H9 (cell line): ENCODE data around the gene ISYNA1. TPM values are rescaled to one million over a fixed set of nuclear protein-coding genes. Genes with fewer than 3 reads are reported as not detected.

Source experiments
- DNase-seq: peaks from one replicate; pipeline ENCODE4 v3.0.0-alpha.2; 2017
- H2AFZ ChIP-seq: one replicate; pipeline ENCODE4 v1.6.1; 2013; ENCODE audit warnings: mild to moderate bottlenecking, low read length, control low read depth, moderate library complexity
- H2AK5ac ChIP-seq: 2 replicates; pipeline ENCODE4 v1.6.1; 2013; ENCODE audit warnings: low read length, control low read depth, mixed read lengths; ENCODE audit not compliant: insufficient read length
- H2BK120ac ChIP-seq: one replicate; pipeline ENCODE4 v1.6.1; 2013; ENCODE audit warnings: low read depth, mild to moderate bottlenecking, low read length, control low read depth, inconsistent platforms; ENCODE audit not compliant: poor library complexity, severe bottlenecking
- H2BK12ac ChIP-seq: 2 replicates; pipeline ENCODE4 v1.6.1; 2013; ENCODE audit warnings: low read length, control low read depth, mixed read lengths, low read depth; ENCODE audit not compliant: insufficient read length
- H2BK15ac ChIP-seq: 2 replicates; pipeline ENCODE4 v1.6.1; 2013; ENCODE audit warnings: low read depth, low read length, control low read depth
- H2BK20ac ChIP-seq: one replicate; pipeline ENCODE4 v1.6.1; 2013; ENCODE audit warnings: low read depth, mild to moderate bottlenecking, low read length, control low read depth, inconsistent platforms; ENCODE audit not compliant: poor library complexity, severe bottlenecking
- H2BK5ac ChIP-seq: 2 replicates; pipeline ENCODE4 v1.6.1; 2013; ENCODE audit warnings: low read length, control low read depth, mixed read lengths; ENCODE audit not compliant: insufficient read length
- H3K14ac ChIP-seq: 2 replicates; pipeline ENCODE4 v1.6.1; 2013; ENCODE audit warnings: low read length, control low read depth; ENCODE audit not compliant: insufficient read depth
- H3K18ac ChIP-seq: 2 replicates; pipeline ENCODE4 v1.6.1; 2013; ENCODE audit warnings: low read depth, mild to moderate bottlenecking, mixed read lengths, low read length, control low read depth; ENCODE audit not compliant: insufficient read length
- H3K23ac ChIP-seq: 2 replicates; pipeline ENCODE4 v1.6.1; 2013; ENCODE audit warnings: low read length, control low read depth, mixed read lengths, low read depth; ENCODE audit not compliant: insufficient read length
- H3K23me2 ChIP-seq: 2 replicates; pipeline ENCODE4 v1.6.1; 2013; ENCODE audit warnings: low read depth, mild to moderate bottlenecking, mixed read lengths, low read length, control low read depth; ENCODE audit not compliant: insufficient read length, poor library complexity, severe bottlenecking
- H3K27ac ChIP-seq: 2 replicates; pipeline ENCODE4 v1.5.1; 2013; ENCODE audit warnings: low read length, control low read depth, mixed read lengths, low read depth; ENCODE audit not compliant: insufficient read length
- H3K27me3 ChIP-seq: 2 replicates; pipeline ENCODE4 v1.6.1; 2013; ENCODE audit warnings: low read length, control low read depth, inconsistent platforms; ENCODE audit not compliant: insufficient read depth
- H3K4ac ChIP-seq: 2 replicates; pipeline ENCODE4 v1.6.1; 2013; ENCODE audit warnings: low read depth, mild to moderate bottlenecking, control low read depth, inconsistent platforms, low read length, moderate library complexity
- H3K4me1 ChIP-seq: 2 replicates; pipeline ENCODE4 v1.6.1; 2013; ENCODE audit warnings: low read length, control low read depth, inconsistent platforms; ENCODE audit not compliant: insufficient read depth
- H3K4me2 ChIP-seq: 2 replicates; pipeline ENCODE4 v1.6.1; 2013; ENCODE audit warnings: low read length, control low read depth, mixed read lengths; ENCODE audit not compliant: insufficient read length, insufficient read depth
- H3K56ac ChIP-seq: 2 replicates; pipeline ENCODE4 v1.6.1; 2013; ENCODE audit warnings: low read depth, mild to moderate bottlenecking, mixed read lengths, low read length, control low read depth; ENCODE audit not compliant: insufficient read length
- H3K79me1 ChIP-seq: 2 replicates; pipeline ENCODE4 v1.6.1; 2013; ENCODE audit warnings: low read depth, mild to moderate bottlenecking, moderate library complexity, low read length, control low read depth, inconsistent platforms; ENCODE audit not compliant: insufficient read depth, poor library complexity, severe bottlenecking
- H3K79me2 ChIP-seq: 2 replicates; pipeline ENCODE4 v1.6.1; 2013; ENCODE audit warnings: low read length, control low read depth, inconsistent platforms; ENCODE audit not compliant: insufficient read depth
- H3K9ac ChIP-seq: 2 replicates; pipeline ENCODE4 v1.6.1; 2013; ENCODE audit warnings: low read length, control low read depth, mixed read lengths; ENCODE audit not compliant: insufficient read length; ENCODE audit errors: extremely low read depth
- H3K9me3 ChIP-seq: one replicate; pipeline ENCODE4 v1.6.1; 2013; ENCODE audit warnings: low read depth, low read length, inconsistent platforms; ENCODE audit not compliant: control insufficient read depth
- H3T11ph ChIP-seq: one replicate; pipeline ENCODE4 v1.6.1; 2013; ENCODE audit warnings: mild to moderate bottlenecking, low read length, control low read depth, inconsistent platforms
- H4K20me1 ChIP-seq: one replicate; pipeline ENCODE4 v1.6.1; 2013; ENCODE audit not compliant: control insufficient read depth, insufficient read length, insufficient read depth
- H4K5ac ChIP-seq: 2 replicates; pipeline ENCODE4 v1.6.1; 2013; ENCODE audit warnings: low read depth, mild to moderate bottlenecking, mixed read lengths, low read length, control low read depth; ENCODE audit not compliant: insufficient read length
- H4K8ac ChIP-seq: replicated peaks from 2 replicates; pipeline ENCODE4 v1.6.1; 2013; ENCODE audit warnings: low read length, control low read depth, mixed read lengths, low read depth; ENCODE audit not compliant: insufficient read length
- H4K91ac ChIP-seq: 2 replicates; pipeline ENCODE4 v1.6.1; 2013; ENCODE audit warnings: low read depth, mild to moderate bottlenecking, moderate library complexity, mixed read lengths, low read length, control low read depth; ENCODE audit not compliant: insufficient read length
- H3K27ac Mint-ChIP-seq, 3 experiments: 2 replicates in 2 of 3; 3 replicates in 1 of 3; pipeline ENCODE4 v1.8.0; 2020 to 2021; ENCODE audit warnings: mixed read lengths in 3 of 3, mild to moderate bottlenecking in 1 of 3, moderate library complexity in 1 of 3
- H3K27me3 Mint-ChIP-seq: 2 replicates; pipeline ENCODE4 v1.8.0; 2021; ENCODE audit warnings: low read depth, mild to moderate bottlenecking, moderate library complexity, mixed read lengths
- H3K36me3 Mint-ChIP-seq, 3 experiments: 2 replicates in 2 of 3; 3 replicates in 1 of 3; pipeline ENCODE4 v1.8.0; 2020 to 2021; ENCODE audit warnings: low read depth in 3 of 3, mixed read lengths in 3 of 3; ENCODE audit not compliant: insufficient read depth in 1 of 3
- H3K4me1 Mint-ChIP-seq, 2 experiments: 2 replicates each; pipeline ENCODE4 v1.8.0; 2020; ENCODE audit warnings: mixed read lengths in 2 of 2
- H3K4me3 Mint-ChIP-seq, 2 experiments: 2 replicates in 1 of 2; 3 replicates in 1 of 2; pipeline ENCODE4 v1.8.0; 2020 to 2021; ENCODE audit warnings: mild to moderate bottlenecking in 2 of 2, mixed read lengths in 2 of 2, moderate library complexity in 1 of 2
- H3K9me3 Mint-ChIP-seq, 2 experiments: 2 replicates in 1 of 2; 3 replicates in 1 of 2; pipeline ENCODE4 v1.8.0; 2020; ENCODE audit warnings: mild to moderate bottlenecking in 2 of 2, mixed read lengths in 2 of 2, moderate library complexity in 1 of 2
- WGBS: extraction: QIAGEN DNeasy Blood & Tissue Kit; methylation state at CpG from one replicate; pipeline ENCODE4 v1.1.7; 2013; ENCODE audit warnings: missing lambda C conversion rate, low lambda C conversion rate, mixed read lengths; ENCODE audit not compliant: insufficient read length; ENCODE audit errors: extremely low coverage; 5-methylcytosine and 5-hydroxymethylcytosine counted together
- total RNA-seq: library from RNA; stranded (reverse); gene quantifications from 2 replicates; pipeline ENCODE4 v1.2.1, GENCODE V29; 2021
- TF ChIP-seq, protein P1 (sequence below): fragments of 200-600 bp; sonication (generic); conservative IDR thresholded peaks from 3 replicates; pipeline ENCODE4 v1.8.0; 2021; ENCODE audit warnings: antibody characterized with exemption, mild to moderate bottlenecking

The ISYNA1 gene
- total RNA-seq, 1 experiment from 2014 or later: 241 TPM

DNA sequence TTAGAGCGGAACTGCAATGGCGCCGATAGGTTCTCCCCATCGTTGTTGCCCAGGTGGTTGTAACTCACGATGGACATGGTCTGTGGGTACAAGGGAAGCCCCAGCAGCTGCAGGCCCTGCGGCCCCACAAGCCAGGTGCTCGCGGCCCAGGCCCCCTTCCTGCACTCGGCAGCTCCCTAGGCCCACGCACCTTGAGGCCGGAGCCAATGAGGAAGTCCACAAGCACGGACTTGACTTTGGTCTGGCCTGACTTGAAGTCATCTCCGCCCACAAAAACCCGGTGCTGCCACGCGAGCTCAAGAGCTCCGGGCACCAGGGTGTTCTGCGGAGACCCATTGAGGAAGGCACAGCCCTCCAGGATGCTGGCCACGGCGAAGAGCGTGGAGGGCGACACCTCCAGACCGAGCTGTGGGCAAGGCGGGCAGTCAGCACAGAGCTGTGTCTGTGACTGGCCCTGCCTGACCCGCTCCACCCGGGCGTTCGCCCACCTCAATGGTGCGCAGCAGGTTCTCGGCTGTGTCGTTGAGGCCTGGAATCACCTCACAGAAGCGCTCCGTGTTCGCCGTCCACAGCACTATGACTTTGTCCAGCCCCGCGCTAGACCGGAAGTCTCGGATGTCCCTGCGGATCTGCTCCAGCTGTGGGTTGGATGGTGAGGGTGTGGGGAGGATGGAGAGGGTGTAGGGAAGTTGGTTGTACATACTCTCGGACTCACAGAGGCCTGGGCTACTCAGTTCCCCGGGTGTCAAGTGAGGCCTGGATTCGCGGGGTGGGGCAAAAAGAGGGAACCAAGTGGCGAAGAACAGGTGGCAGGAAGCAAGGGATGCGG is 1.9 kb downstream of the ISYNA1 start:
- DNase-seq: no peak
- Histone ChIP-seq H3K18ac (no peak overlapping the region), H4K5ac (no peak overlapping the region), H2AK5ac (no peak overlapping the region), H3K4me2 (peak overlapping the region; percentile 58), H3T11ph (no peak overlapping the region), H2BK12ac (no peak overlapping the region), H2BK5ac (no peak overlapping the region), H3K14ac (no peak overlapping the region), H2BK120ac (no peak overlapping the region), H3K79me2 (no peaks in the 10 kb centered on the region), H2BK20ac (no peak overlapping the region), H3K4me1 (peaks cover 7% of the 10 kb centered on the region; the same call in 1 of the 2 replicates), H2BK15ac (no peak overlapping the region), H3K56ac (no peak overlapping the region), H2AFZ (no peak overlapping the region), H3K9me3 (no peaks in the 10 kb centered on the region), H4K20me1 (peaks cover 3% of the 10 kb centered on the region), H3K9ac (no peak overlapping the region), H4K8ac (no peak overlapping the region), H3K23me2 (peaks cover 16% of the 10 kb centered on the region), H3K4ac (no peak overlapping the region), H3K79me1 (no peaks in the 10 kb centered on the region), H3K27ac (no peak overlapping the region), H3K27me3 (no peaks in the 10 kb centered on the region), H3K23ac (no peak overlapping the region), H4K91ac (no peak overlapping the region)
- Mint-ChIP-seq H3K27ac (peak overlapping the region in 2 of 3 experiments; percentile 34 to 57; a peak in 2 of 7 replicates), H3K9me3 (no peaks in the 10 kb centered on the region; a peak in 1 of 5 replicates), H3K4me3 (peak overlapping the region; percentile 74 to 79), H3K36me3 (peaks cover 2 to 21% (median 19%) of the 10 kb centered on the region in 3 experiments; a peak in 6 of 7 replicates), H3K4me1 (peaks cover 33 to 45% of the 10 kb centered on the region in 2 experiments), H3K27me3 (peaks cover 2% of the 10 kb centered on the region)
- TF ChIP-seq, protein P1, sequence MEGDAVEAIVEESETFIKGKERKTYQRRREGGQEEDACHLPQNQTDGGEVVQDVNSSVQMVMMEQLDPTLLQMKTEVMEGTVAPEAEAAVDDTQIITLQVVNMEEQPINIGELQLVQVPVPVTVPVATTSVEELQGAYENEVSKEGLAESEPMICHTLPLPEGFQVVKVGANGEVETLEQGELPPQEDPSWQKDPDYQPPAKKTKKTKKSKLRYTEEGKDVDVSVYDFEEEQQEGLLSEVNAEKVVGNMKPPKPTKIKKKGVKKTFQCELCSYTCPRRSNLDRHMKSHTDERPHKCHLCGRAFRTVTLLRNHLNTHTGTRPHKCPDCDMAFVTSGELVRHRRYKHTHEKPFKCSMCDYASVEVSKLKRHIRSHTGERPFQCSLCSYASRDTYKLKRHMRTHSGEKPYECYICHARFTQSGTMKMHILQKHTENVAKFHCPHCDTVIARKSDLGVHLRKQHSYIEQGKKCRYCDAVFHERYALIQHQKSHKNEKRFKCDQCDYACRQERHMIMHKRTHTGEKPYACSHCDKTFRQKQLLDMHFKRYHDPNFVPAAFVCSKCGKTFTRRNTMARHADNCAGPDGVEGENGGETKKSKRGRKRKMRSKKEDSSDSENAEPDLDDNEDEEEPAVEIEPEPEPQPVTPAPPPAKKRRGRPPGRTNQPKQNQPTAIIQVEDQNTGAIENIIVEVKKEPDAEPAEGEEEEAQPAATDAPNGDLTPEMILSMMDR: no peak
- WGBS: no CpG with 5 or more reads among the region's 46 CpGs
